Activated T-cell treated with anti-CD3 and anti-CD28 coated beads, Interleukin-2, amount 50 U/mL, for 72 hours (primary cell): ENCODE results near the gene CAPN10. TPM values are rescaled to one million over a fixed set of nuclear protein-coding genes. Genes with fewer than 3 reads are reported as not detected.
"Not testable (repeated sequence)": the region's sequence is repeated elsewhere in the genome, so short reads cannot be mapped to it uniquely, and the experiment has no call there.

ENCODE experiments used
- ATAC-seq, 2 donors: fragments of 150-1000 bp; cut with Tn5 transposase; replicated peaks in 1 of 2; 2 replicates each; pipeline ENCODE4 v1.10.0; 2021; ENCODE audit warnings: moderate library complexity in 2 of 2, mild to moderate bottlenecking in 1 of 2
- DNase-seq, 2 donors: peaks; one replicate each; pipeline ENCODE4 v3.0.0; 2021 to 2022; ENCODE audit warnings: mixed read lengths in 1 of 2
- H3K27ac Mint-ChIP-seq: one replicate; pipeline ENCODE4 v1.8.0; 2022; ENCODE audit warnings: mild to moderate bottlenecking, moderate library complexity, mixed read lengths
- H3K27me3 Mint-ChIP-seq: one replicate; pipeline ENCODE4 v1.8.0; 2022; ENCODE audit warnings: low read depth, mixed read lengths
- H3K36me3 Mint-ChIP-seq, 2 donors: one replicate each; pipeline ENCODE4 v1.8.0; 2022; ENCODE audit warnings: mixed read lengths in 2 of 2, mild to moderate bottlenecking in 1 of 2; ENCODE audit not compliant: insufficient read depth in 2 of 2
- H3K4me1 Mint-ChIP-seq: one replicate; pipeline ENCODE4 v1.8.0; 2022; ENCODE audit warnings: low read depth, mixed read lengths
- H3K4me3 Mint-ChIP-seq, 2 donors: one replicate each; pipeline ENCODE4 v1.8.0; 2022; ENCODE audit warnings: mild to moderate bottlenecking in 2 of 2, mixed read lengths in 2 of 2, moderate library complexity in 2 of 2
- H3K9me3 Mint-ChIP-seq, 2 donors: one replicate each; pipeline ENCODE4 v1.8.0; 2022; ENCODE audit warnings: mixed read lengths in 2 of 2
- total RNA-seq, 2 donors: library from RNA; stranded (reverse); gene quantifications; one replicate each; pipeline ENCODE4 v1.2.3, GENCODE V29; 2022

The CAPN10 gene, protein sequence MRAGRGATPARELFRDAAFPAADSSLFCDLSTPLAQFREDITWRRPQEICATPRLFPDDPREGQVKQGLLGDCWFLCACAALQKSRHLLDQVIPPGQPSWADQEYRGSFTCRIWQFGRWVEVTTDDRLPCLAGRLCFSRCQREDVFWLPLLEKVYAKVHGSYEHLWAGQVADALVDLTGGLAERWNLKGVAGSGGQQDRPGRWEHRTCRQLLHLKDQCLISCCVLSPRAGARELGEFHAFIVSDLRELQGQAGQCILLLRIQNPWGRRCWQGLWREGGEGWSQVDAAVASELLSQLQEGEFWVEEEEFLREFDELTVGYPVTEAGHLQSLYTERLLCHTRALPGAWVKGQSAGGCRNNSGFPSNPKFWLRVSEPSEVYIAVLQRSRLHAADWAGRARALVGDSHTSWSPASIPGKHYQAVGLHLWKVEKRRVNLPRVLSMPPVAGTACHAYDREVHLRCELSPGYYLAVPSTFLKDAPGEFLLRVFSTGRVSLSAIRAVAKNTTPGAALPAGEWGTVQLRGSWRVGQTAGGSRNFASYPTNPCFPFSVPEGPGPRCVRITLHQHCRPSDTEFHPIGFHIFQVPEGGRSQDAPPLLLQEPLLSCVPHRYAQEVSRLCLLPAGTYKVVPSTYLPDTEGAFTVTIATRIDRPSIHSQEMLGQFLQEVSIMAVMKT
- 10 to 100 TPM; 36.9 to 43.7 TPM for total RNA-seq

DNA sequence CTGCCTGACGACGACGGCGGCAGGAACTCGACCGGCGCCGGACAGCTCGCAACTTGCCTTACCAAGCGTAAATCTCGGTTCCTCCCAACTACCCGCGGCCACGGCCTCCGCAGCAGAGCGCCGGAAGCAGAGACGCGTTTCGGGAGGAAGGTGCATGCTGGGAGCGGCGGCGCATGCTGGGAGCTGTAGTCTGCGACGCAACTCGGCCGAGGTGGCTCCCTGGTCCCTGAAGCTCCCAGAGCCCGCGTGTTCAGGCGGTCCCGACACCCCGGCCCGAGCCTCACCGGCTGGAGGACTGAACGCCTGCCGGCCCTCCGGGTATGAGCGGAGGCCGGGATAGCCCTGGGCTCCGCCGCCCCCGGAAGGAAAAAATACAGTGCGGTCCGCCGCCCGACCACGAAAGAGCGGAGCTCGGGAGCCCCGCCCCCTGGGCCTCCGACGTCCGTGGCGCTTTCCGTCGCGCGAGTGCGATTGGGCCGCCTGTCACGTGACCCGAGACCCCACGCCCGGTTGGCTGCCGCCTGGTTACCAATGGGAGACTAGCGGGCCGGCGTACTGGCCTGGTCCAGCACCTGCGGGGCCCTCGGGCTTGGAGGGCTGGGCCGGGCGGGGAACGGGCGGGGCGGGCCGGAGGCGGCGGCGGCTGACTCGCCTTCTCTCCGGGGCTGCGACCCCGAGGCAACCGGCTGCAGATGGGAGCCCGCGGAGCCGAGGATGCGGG, at the start of gene CAPN10:
CAPN10 (plus strand) TSS at position 537 of the 721 bp plus-strand sequence; CDS start at position 715, 178 bp downstream.
- Mint-ChIP-seq H3K27me3 (no peaks in the 10 kb centered on the region), H3K4me3 (peak within 1 kb of the TSS; percentile 91 to 98), H3K36me3 (peaks cover 0 to 1% of the 10 kb centered on the region in 2 donors), H3K4me1 (peaks cover 48% of the 10 kb centered on the region), H3K27ac (peak within 1 kb of the TSS; percentile 90), H3K9me3 (no peaks in the 10 kb centered on the region)
- DNase-seq = peak; percentile 98 to 99
- ATAC-seq = peak; percentile 91

DNA sequence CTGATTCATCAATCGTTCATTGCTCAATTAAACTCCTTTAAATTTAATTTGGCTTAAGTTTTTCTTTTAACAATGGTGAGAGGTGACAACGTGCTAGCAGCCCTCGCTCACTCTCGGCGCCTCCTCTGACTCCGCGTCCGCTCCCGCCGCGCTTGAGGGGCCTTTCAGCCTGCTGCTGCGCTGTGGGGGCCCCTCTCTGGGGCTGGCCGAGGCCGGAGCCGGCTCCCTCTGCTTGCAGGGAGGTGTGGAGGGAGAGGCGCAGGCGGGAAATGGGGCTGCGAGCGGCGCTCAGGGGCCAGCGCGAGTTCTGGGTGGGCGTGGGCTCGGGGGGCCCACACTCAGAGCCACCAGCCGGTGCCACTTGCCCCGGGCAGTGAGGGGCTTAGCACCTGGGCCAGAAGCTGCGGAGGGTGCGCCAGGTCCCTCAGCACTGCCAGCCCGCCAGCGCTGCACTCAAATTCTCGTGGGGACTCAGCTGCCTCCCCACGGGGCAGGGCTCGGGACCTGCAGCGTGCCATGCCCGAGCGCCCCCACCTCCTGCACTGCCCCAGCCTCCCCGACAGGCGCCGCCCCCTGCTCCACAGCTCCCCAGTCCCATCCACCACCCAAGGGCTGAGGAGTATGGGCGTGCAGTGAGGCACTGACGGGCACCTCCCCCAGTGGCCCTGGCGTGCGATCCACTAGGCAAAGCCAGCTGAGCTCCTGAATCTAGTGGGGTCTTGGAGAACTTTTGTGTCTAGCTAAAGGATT, 48.3 kb upstream of the CAPN10 start:
- H3K36me3 Mint-ChIP-seq = peaks cover 4 to 28% of the 10 kb centered on the region in 2 donors
- no peak for ATAC-seq
- no peak for DNase-seq

DNA sequence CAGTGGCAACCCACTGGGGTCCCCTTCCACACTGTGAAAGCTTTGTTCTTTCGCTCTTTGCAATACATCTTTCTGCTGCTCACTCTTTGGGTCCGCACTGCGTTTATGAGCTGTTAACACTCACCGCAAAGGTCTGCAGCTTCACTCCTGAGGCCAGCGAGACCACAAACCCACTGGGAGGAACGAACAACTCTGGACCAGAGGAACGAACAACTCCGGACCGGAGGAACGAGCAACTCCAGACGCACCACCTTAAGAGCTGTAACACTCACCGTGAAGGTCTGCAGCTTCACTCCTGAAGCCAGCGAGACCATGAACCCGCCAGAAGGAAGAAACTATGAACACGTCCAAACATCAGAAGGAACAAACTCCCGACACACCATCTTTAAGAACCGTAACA, 47.4 kb upstream of the CAPN10 start:
- H3K9me3 Mint-ChIP-seq, H3K27ac Mint-ChIP-seq, ATAC-seq: not testable (repeated sequence)

More for the DNA sequence above, 48.3 kb upstream of the CAPN10 start:
- H3K27me3 Mint-ChIP-seq = no peaks in the 10 kb centered on the region
- H3K27ac Mint-ChIP-seq = no peak overlapping the region
- H3K4me3 Mint-ChIP-seq = no peak overlapping the region
- peaks cover 8% of the 10 kb centered on the region for H3K4me1 Mint-ChIP-seq
- no peaks in the 10 kb centered on the region for H3K9me3 Mint-ChIP-seq

DNA sequence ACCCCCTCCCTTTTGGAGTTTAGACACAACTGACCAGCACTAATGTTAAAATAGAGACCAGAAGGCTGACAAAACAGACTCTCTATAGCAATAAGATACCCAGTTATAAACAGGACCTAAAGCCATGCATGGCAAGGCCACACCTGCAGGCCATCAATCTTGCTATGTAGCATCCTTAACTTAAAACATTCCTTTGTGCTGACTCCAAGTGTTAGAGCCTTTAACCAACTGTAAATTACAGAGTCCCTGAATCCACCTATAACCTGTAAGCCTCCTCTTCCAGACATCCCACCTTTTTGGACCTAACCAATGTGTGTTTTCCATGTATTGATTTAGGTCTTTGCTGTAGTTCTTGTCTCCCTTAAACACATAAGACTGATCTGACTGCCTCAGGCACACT, 46.6 kb upstream of the CAPN10 start:
- Mint-ChIP-seq H3K4me1 (peaks cover 8% of the 10 kb centered on the region), H3K27me3 (no peaks in the 10 kb centered on the region), H3K9me3 (no peaks in the 10 kb centered on the region), H3K4me3 (no peak overlapping the region), H3K36me3 (peaks cover 2 to 17% of the 10 kb centered on the region in 2 donors), H3K27ac (no peak overlapping the region)
- DNase-seq (no peak), ATAC-seq (no peak)

More for the DNA sequence above, 47.4 kb upstream of the CAPN10 start:
- H3K4me1 Mint-ChIP-seq, H3K4me3 Mint-ChIP-seq, DNase-seq, H3K27me3 Mint-ChIP-seq: not testable (repeated sequence)
- H3K36me3 Mint-ChIP-seq = peaks cover 2 to 24% of the 10 kb centered on the region in 2 donors

DNA sequence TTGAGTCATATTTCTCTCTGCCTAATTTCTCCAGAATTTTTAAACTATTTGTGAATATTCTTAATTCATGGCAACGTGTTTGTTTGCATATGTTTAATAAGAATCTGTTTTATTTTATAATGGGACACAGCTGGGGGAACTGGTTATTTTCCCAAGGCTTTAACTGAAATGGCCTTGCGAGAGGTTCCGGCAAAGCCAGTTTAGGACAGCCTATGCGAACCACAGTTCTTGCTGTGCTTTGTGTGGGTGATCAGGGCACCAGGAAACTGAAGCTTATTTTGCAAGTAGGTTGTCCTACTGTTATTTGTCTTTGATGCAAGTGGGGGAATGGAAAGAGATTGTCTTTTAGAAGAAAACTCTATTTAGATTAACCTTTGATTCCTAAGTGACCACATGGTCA, 35.2 kb upstream of the CAPN10 start:
- H3K27ac Mint-ChIP-seq = no peak overlapping the region
- peaks cover under 1% of the 10 kb centered on the region for H3K4me1 Mint-ChIP-seq
- H3K27me3 Mint-ChIP-seq = no peaks in the 10 kb centered on the region
- ATAC-seq (no peak), DNase-seq (no peak)
- H3K4me3 Mint-ChIP-seq = no peak overlapping the region
- peaks cover 4% of the 10 kb centered on the region in 2 donors for H3K9me3 Mint-ChIP-seq
- H3K36me3 Mint-ChIP-seq = peaks cover 12 to 28% of the 10 kb centered on the region in 2 donors

DNA sequence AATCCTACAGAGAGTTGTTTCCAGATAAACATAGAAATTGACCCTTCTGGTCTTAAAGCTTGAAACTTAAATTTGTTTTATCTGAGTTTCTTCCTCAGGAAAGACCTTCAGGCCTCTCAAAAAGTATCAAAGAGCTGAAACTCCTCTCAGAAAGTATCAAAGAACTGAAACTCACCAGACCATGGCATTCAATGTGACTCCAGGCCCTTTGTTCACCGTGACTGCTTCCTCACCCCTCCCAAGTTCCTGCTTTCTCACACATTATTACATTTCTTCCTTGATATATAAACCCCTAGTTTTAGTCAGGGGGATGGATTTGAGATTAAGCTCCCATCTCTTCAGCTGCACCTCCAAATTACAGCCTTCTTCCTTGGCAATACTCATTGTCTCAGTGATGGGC, 34.7 kb upstream of the CAPN10 start:
- peaks cover 12 to 28% of the 10 kb centered on the region in 2 donors for H3K36me3 Mint-ChIP-seq
- H3K4me1 Mint-ChIP-seq = peaks cover 6% of the 10 kb centered on the region
- H3K27me3 Mint-ChIP-seq = no peaks in the 10 kb centered on the region
- peaks cover 4% of the 10 kb centered on the region in 2 donors for H3K9me3 Mint-ChIP-seq
- no peak for ATAC-seq
- H3K4me3 Mint-ChIP-seq = no peak overlapping the region
- H3K27ac Mint-ChIP-seq = peak overlapping the region; percentile 19
- DNase-seq = no peak

DNA sequence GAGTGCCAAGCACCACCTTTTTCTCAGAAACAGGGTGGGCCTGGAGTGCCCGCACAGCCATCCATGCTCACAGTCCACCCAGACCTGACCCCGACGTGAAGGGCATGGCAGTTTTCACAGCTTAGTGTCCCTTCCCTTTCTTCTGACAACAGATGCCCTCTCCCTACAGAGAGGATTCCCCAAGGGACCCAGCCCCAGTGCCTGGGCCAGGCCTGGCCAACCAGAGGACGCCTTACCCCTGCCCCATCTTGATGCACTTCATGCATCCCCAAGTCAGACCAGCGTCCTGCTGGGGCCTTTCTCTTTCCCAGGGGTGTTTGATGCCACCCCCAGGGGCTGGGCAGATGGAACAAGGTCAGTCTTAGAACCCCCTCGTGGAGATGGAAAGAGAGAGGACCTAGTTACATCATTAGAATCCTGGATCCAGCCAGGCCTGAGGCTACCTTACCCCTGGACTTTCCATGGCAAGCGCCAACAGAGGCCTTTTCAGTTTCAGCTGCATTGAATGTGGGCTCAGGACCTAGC, 32.5 kb upstream of the CAPN10 start:
- H3K4me1 Mint-ChIP-seq = peaks cover 22% of the 10 kb centered on the region
- H3K4me3 Mint-ChIP-seq = no peak overlapping the region
- H3K27me3 Mint-ChIP-seq = no peaks in the 10 kb centered on the region
- H3K27ac Mint-ChIP-seq = no peak overlapping the region
- peaks cover 2 to 4% of the 10 kb centered on the region in 2 donors for H3K9me3 Mint-ChIP-seq
- ATAC-seq = no peak
- peaks cover 10 to 24% of the 10 kb centered on the region in 2 donors for H3K36me3 Mint-ChIP-seq
- no peak for DNase-seq

DNA sequence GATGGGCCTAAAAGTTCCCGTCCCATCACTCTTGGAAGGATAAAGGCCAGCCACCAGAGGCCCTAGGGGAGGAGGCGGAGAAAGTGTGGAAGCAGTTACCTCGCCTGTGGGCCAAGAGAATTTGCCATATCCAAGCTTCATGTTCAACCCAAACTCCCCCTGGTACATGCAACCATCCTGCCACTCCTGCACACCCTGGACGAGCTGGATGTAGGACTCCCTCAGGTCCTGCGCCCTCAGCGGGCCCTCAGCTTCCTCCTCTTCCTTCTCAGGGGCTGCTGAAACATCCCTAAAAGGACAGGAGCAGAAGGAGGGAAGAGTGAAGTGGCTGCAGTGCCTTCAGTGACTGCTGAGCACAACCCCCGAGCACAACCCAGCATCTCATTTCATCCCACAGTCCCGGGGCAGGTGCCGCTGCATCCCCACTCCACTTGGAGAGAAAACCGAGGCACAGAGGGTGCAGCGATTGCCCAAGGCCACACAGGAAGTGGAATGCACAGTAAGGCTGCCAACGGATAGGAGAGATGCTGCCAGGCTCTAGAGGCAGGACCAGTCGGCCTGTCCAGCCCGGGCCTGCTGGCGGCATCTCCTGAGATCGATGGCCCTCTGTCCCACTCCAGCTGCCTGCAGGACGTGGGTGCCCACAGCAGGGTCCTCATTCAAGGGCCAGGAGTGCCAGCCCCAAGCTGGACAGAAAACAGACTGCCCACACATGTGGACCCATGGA, 31.6 kb upstream of the CAPN10 start:
- peaks cover 10 to 24% of the 10 kb centered on the region in 2 donors for H3K36me3 Mint-ChIP-seq
- no peak overlapping the region for H3K27ac Mint-ChIP-seq
- DNase-seq (no peak), ATAC-seq (no peak)
- H3K4me3 Mint-ChIP-seq = no peak overlapping the region
- H3K4me1 Mint-ChIP-seq = peaks cover 31% of the 10 kb centered on the region
- no peaks in the 10 kb centered on the region for H3K27me3 Mint-ChIP-seq
- peaks cover 2 to 4% of the 10 kb centered on the region in 2 donors for H3K9me3 Mint-ChIP-seq

DNA sequence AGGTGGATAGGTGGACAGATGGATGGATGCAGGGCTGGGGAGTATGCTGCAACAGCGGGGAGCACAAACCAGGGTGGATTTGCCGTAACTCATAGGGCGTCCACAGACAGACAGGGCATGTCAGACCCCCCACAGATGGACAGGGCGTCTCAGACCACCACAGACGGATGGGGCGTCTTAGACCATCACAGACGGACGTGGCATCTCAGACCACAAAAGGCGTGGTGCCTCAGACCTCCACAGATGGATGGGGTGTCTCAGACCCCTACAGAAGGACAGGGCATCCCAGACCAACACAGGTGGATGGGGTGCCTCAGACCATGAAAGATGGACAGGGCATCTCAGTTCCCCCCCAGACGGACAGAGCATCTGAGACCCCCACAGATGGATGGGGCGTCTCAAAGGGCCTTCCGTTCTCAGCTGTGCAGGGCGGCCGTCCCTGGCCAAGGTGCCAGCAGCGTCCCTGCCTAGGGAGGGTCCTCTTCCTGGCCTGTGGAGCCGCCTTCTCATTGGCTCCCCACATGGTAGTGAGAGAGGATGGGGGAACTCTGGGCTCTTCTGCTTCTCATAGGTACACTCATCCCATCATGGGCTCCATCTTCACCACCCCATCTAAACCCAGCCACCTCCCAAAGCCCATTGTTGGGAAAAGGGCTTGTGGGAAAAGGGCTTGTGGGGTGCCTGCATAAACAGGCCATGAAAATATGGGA, 30.8 kb upstream of the CAPN10 start:
- Mint-ChIP-seq H3K9me3 (peaks cover 2 to 3% of the 10 kb centered on the region in 2 donors), H3K4me3 (no peak overlapping the region), H3K27me3 (no peaks in the 10 kb centered on the region), H3K4me1 (peaks cover 32% of the 10 kb centered on the region), H3K36me3 (peaks cover 10 to 20% of the 10 kb centered on the region in 2 donors), H3K27ac (no peak overlapping the region)
- DNase-seq (no peak), ATAC-seq (no peak)

DNA sequence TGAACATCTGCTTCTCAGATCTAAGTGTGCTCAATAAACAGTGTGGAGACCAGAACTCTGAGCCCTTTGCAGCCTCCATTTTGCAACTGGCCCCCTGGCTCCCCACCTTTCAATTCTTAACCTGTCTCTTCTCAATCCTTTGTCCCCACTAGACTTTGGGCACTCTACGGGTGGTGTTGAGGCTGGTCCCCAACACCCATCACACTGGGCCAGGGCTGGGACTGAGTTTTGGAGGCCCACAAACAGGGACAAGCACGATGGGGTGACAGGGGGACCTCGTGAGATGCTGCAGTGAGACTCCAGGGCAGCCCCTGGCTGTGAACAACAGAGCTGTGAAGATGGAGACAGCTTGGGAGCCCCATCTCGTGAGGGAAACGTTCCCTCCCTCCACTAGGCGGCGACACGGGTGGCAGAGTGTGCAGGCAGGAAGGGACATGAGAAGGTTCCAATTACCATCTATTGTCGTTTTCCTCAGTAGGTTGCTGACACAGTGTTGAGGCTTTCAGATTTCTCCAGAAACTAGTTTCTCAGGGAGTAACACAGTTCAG, 29.9 kb upstream of the CAPN10 start:
- ATAC-seq = no peak
- Mint-ChIP-seq H3K9me3 (no peaks in the 10 kb centered on the region), H3K4me3 (peak overlapping the region; percentile 10 to 63), H3K27ac (no peak overlapping the region), H3K36me3 (peaks cover 6 to 14% of the 10 kb centered on the region in 2 donors), H3K4me1 (peaks cover 38% of the 10 kb centered on the region), H3K27me3 (no peaks in the 10 kb centered on the region)
- DNase-seq = peak; percentile 78 to 80

DNA sequence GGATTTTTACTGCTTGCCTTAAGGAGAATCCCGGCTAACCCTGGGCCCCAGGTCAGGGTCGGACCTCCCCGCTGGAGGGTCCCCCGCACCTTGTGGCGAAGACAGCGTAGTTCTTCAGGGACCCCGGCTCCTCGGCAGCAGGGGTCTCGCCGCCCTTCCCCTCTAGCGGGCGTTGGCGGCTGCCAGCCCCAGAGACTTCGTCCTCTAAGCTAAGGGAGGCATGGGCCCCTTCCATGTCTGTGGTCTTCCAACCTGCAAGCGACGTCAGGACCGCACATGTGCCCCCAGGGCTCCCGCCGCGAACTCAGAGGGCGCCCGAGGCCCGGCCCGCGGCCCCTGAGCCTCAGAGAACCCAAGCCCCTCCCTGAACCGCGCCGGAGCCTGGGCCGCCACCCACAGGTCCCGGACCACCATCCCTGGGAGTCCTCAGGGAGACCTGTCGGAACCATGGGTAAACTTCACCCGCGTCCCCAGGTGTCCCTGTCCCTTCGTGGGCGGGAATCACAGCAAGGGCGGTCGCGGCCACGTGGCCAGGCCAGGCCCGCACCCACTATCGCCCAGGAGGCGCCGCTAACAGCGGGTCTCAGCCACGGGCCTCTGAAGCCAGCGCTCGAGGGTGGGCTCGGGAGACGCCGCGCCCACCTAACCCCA, 29.3 kb upstream of the CAPN10 start:
- Mint-ChIP-seq H3K4me1 (peaks cover 44% of the 10 kb centered on the region), H3K27ac (no peak overlapping the region)

More for the DNA sequence above, 29.3 kb upstream of the CAPN10 start:
- no peak for DNase-seq
- no peaks in the 10 kb centered on the region for H3K9me3 Mint-ChIP-seq
- no peaks in the 10 kb centered on the region for H3K27me3 Mint-ChIP-seq
- peak overlapping the region; percentile 10 to 63 for H3K4me3 Mint-ChIP-seq
- peaks cover 5 to 8% of the 10 kb centered on the region in 2 donors for H3K36me3 Mint-ChIP-seq
- ATAC-seq = no peak
